Breast epithelium (tissue), 4 donors: ENCODE data around the gene TUBGCP2. TPM values are rescaled to one million over a fixed set of nuclear protein-coding genes. Genes with fewer than 3 reads are reported as not detected.

Experiments
- DNase-seq, 2 donors: peaks; one replicate each; pipeline ENCODE4 v3.0.0-alpha.2; 2019; ENCODE audit warnings: low spot score in 2 of 2
- H3K27ac ChIP-seq, 2 donors: fragments of 200-600 bp; sonication (generic) in 1 of 2; one replicate each; pipeline ENCODE4 v1.5.1; 2016 to 2019; ENCODE audit warnings: mild to moderate bottlenecking in 1 of 2
- H3K27me3 ChIP-seq, 2 donors: fragments of 200-600 bp; sonication (generic) in 1 of 2; one replicate each; pipeline versions ENCODE4 v1.5.1 to v1.6.0; 2017 to 2019; ENCODE audit warnings: control low read depth in 1 of 2, mild to moderate bottlenecking in 1 of 2
- H3K36me3 ChIP-seq: fragments of 200-600 bp; one replicate; pipeline ENCODE4 v1.5.1; 2019
- H3K4me1 ChIP-seq, 2 donors: fragments of 200-600 bp; sonication (generic); one replicate each; pipeline ENCODE4 v1.5.1; 2016 to 2019; ENCODE audit warnings: control low read depth in 1 of 2
- H3K4me3 ChIP-seq, 3 donors: fragments of 200-600 bp; sonication (generic); 1 replicate in 2 of 3; 2 replicates in 1 of 3; pipeline ENCODE4 v1.5.1; 2016 to 2019; ENCODE audit warnings: mild to moderate bottlenecking in 3 of 3, moderate library complexity in 2 of 3
- H3K9me3 ChIP-seq, 2 donors: fragments of 200-600 bp; sonication (generic) in 1 of 2; one replicate each; pipeline ENCODE4 v1.5.1; 2016 to 2019; ENCODE audit warnings: control low read depth in 1 of 2
- CTCF ChIP-seq, 3 donors: fragments of 450-650 bp; IDR thresholded peaks; one replicate each; pipeline ENCODE4 v1.5.1; 2016 to 2017; ENCODE audit warnings: antibody characterized with exemption in 3 of 3, mild to moderate bottlenecking in 3 of 3, moderate library complexity in 3 of 3
- POLR2A ChIP-seq: fragments of 450-650 bp; IDR thresholded peaks from one replicate; pipeline ENCODE4 v1.6.1; 2016; ENCODE audit warnings: antibody characterized with exemption, mild to moderate bottlenecking, moderate library complexity
- POLR2AphosphoS5 ChIP-seq, 3 donors: sonication (generic); formaldehyde crosslinking; IDR thresholded peaks; one replicate each; pipeline ENCODE4 v1.6.1; 2017; ENCODE audit warnings: antibody characterized with exemption in 3 of 3
- intact Hi-C: fragments of 100-400 bp; cut with DNase I; formaldehyde crosslinking; loops from one replicate; pipeline ENCODE4 v1.15.1; 2023; ENCODE audit warnings: low total_unique reads
- total RNA-seq, 3 donors: library from RNA; depleted of rRNA; stranded (reverse); fragments of >200 nt; gene quantifications; one replicate each; pipeline ENCODE4 v1.1.0, GENCODE V29; 2016

TUBGCP2 gene
- total RNA-seq, 3 donors from 2014 or later, result 33.6 to 40.0 (median 39.5) TPM

GRCh38 chr10:133355266-133355665 is 46.6 kb upstream of the TUBGCP2 start:
- H3K27me3 ChIP-seq, result peaks cover 0 to under 1% of the 10 kb centered on the region in 2 donors
- H3K4me1 ChIP-seq, result peaks cover 0 to 4% of the 10 kb centered on the region in 2 donors
- H3K9me3 ChIP-seq, result no peaks in the 10 kb centered on the region
- H3K36me3 ChIP-seq, result no peaks in the 10 kb centered on the region
- no peak overlapping the region for H3K27ac ChIP-seq
- TF ChIP-seq POLR2A (no peak), CTCF (IDR thresholded peaks at IDR 0.05) (no peak), POLR2AphosphoS5 (IDR thresholded peaks at IDR 0.05) (no peak)
- intact Hi-C loops, result no loop called here
- no peak overlapping the region for H3K4me3 ChIP-seq
- DNase-seq, result no peak

DNA sequence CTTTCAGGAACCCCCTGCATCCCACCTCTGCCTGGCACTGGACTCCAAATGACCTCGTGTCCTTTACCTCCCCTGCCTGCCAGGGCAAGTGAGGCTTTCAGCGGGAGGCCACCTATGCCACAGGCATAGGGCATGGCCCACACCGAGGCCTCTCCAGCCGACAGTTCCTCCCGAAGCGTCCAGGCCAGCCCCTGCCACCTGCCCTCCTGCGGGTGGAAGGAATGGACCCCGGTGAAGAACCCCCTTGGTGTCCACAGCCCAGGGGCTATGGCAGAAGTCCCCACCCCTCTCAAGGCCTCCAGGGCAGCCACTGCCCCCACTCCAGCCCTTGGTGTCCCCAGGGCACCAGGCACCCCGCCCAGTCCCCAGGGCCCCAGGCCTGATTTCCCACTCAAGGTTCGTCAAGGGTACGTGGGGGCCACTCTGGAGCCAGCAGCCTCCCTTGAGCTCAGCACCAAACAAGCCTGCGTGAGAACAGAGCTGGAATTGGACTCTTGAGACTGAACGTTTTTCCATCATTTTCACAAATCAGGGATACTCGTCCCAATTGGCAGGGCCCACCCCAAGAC is 46.1 kb upstream of the TUBGCP2 start:
- no peak overlapping the region for H3K4me3 ChIP-seq
- intact Hi-C loops, result no loop called here
- no peaks in the 10 kb centered on the region for H3K9me3 ChIP-seq
- no peaks in the 10 kb centered on the region for H3K36me3 ChIP-seq
- H3K27me3 ChIP-seq, result peaks cover 0 to 5% of the 10 kb centered on the region in 2 donors
- H3K27ac ChIP-seq, result no peak overlapping the region
- TF ChIP-seq POLR2AphosphoS5 (IDR thresholded peaks at IDR 0.05), result no peak
- TF ChIP-seq POLR2A, result no peak
- no peak for TF ChIP-seq CTCF (IDR thresholded peaks at IDR 0.05)
- H3K4me1 ChIP-seq, result peaks cover 0 to 4% of the 10 kb centered on the region in 2 donors
- DNase-seq, result no peak

GRCh38 chr10:133353988-133354605 is 45.4 kb upstream of the TUBGCP2 start:
- TF ChIP-seq POLR2AphosphoS5 (IDR thresholded peaks at IDR 0.05), result no peak
- TF ChIP-seq POLR2A, result no peak
- TF ChIP-seq CTCF (IDR thresholded peaks at IDR 0.05), result no peak
- Histone ChIP-seq H3K27me3 (peaks cover 0 to 10% of the 10 kb centered on the region in 2 donors), H3K36me3 (no peaks in the 10 kb centered on the region), H3K4me3 (no peak overlapping the region), H3K9me3 (no peaks in the 10 kb centered on the region), H3K27ac (no peak overlapping the region), H3K4me1 (peaks cover 0 to 4% of the 10 kb centered on the region in 2 donors)
- intact Hi-C loops, result no loop called here
- no peak for DNase-seq

DNA sequence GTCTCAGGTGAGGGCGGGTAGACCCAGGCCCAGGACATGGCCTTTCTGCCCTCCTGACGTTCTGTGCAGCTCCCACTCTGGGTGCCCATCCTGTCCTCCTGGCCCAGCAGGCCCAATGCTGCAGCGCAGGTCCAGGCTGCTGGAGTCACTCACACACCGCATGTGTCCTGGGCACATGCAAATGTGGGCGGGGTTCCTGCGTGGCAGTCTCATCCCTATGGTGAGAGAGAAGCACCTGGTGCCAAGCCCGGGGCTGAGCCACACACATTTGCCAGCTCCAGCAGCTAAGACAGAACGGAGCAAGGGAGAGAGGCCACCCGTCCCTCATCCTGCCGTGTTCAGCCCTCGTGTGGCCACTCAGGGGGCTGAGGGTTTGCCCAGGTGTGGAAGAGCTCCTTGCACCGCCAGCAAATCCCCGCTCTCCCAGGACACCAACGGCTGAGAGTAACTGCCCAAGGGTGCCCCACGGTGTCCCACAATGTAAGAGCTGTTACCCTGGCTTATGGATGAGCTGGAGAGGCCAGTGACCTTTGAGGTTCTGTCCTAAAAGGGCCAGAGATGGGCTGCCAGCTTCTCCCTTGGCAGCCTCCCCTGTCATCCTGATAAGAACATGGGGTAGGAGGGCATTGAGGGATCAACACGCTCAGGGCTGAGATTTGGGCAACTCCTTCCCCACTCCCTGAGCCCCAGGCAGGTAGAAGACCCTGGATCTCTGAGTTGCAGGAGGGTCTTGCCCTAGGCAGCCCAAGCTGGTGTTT is 44.7 kb upstream of the TUBGCP2 start:
- Histone ChIP-seq H3K27me3 (peaks cover 0 to 10% of the 10 kb centered on the region in 2 donors), H3K4me1 (peaks cover 0 to 4% of the 10 kb centered on the region in 2 donors)
- intact Hi-C loops, result no loop called here

More for the DNA sequence above, 44.7 kb upstream of the TUBGCP2 start:
- Histone ChIP-seq H3K4me3 (no peak overlapping the region), H3K9me3 (no peaks in the 10 kb centered on the region), H3K36me3 (no peaks in the 10 kb centered on the region), H3K27ac (no peak overlapping the region)
- no peak for DNase-seq
- TF ChIP-seq CTCF (IDR thresholded peaks at IDR 0.05) (no peak), POLR2A (no peak), POLR2AphosphoS5 (IDR thresholded peaks at IDR 0.05) (no peak)
